Glomerular visceral epithelial cell (primary cell): ENCODE measurements around the gene ADK.
A peak's percentile ranks its signal among the peaks of the same experiment; 100 is the strongest.
"Not testable (repeated sequence)": the region's sequence is repeated elsewhere in the genome, so short reads cannot be mapped to it uniquely, and the experiment has no call there.

ENCODE experiments used
- DNase-seq: peaks from one replicate; pipeline ENCODE4 v3.0.0-alpha.2; 2016; ENCODE audit errors: extremely low spot score

ADK gene

GRCh38 chr10:74347522-74347921 lies 196.5 kb downstream of the ADK start:
- no peak for DNase-seq

- DNase-seq: not testable (repeated sequence)
Measured at GRCh38 chr10:74353021-74353420, 202.0 kb downstream of the ADK start.

GRCh38 chr10:74361678-74362077 lies 210.7 kb downstream of the ADK start:
- DNase-seq: no peak

GRCh38 chr10:74363727-74364126 lies 212.7 kb downstream of the ADK start:
- DNase-seq: no peak

GRCh38 chr10:74365109-74365508 lies 214.1 kb downstream of the ADK start:
- DNase-seq: no peak

- DNase-seq: peak; percentile 21
Measured at GRCh38 chr10:74371696-74372095, 220.7 kb downstream of the ADK start.

GRCh38 chr10:74373059-74373458 lies 222.0 kb downstream of the ADK start:
- DNase-seq: no peak

GRCh38 chr10:74377476-74377875 lies 226.5 kb downstream of the ADK start:
- no peak for DNase-seq

GRCh38 chr10:74379474-74379873 lies 228.5 kb downstream of the ADK start:
- DNase-seq: no peak

- no peak for DNase-seq
Measured at GRCh38 chr10:74380795-74381194, 229.8 kb downstream of the ADK start.

- DNase-seq: no peak
Measured at GRCh38 chr10:74381291-74381853, 230.4 kb downstream of the ADK start.

GRCh38 chr10:74382663-74383062 lies 231.6 kb downstream of the ADK start:
- no peak for DNase-seq

- no peak for DNase-seq
Measured at GRCh38 chr10:74383642-74384041, 232.6 kb downstream of the ADK start.

- DNase-seq: no peak
Measured at GRCh38 chr10:74384615-74385183, 233.7 kb downstream of the ADK start.

- DNase-seq: no peak
Measured at GRCh38 chr10:74388801-74389200, 237.8 kb downstream of the ADK start.

- no peak for DNase-seq
Measured at GRCh38 chr10:74391786-74392185, 240.8 kb downstream of the ADK start.

GRCh38 chr10:74394416-74394969 lies 243.5 kb downstream of the ADK start:
- no peak for DNase-seq

GRCh38 chr10:74400186-74400585 lies 249.2 kb downstream of the ADK start:
- no peak for DNase-seq

GRCh38 chr10:74406006-74406405 lies 255.0 kb downstream of the ADK start:
- DNase-seq: no peak

- no peak for DNase-seq
Measured at GRCh38 chr10:74415146-74415839, 264.3 kb downstream of the ADK start.

- no peak for DNase-seq
Measured at GRCh38 chr10:74417397-74417796, 266.4 kb downstream of the ADK start.

GRCh38 chr10:74418285-74418872 lies 267.4 kb downstream of the ADK start:
- no peak for DNase-seq

- no peak for DNase-seq
Measured at GRCh38 chr10:74419491-74419951, 268.5 kb downstream of the ADK start.
